Right lobe of liver (tissue), 4 donors: ENCODE data around the gene SURF4.

ENCODE experiments used
- POLR2A ChIP-seq: fragments of 450-650 bp; IDR thresholded peaks from one replicate; pipeline ENCODE4 v1.6.1; 2017; ENCODE audit warnings: antibody characterized with exemption, mild to moderate bottlenecking
- TF ChIP-seq, protein P1 (sequence below), 4 donors: fragments of 200-600 bp in 3 of 4; fragments of 450-650 bp in 1 of 4; IDR thresholded peaks; one replicate each; pipeline versions ENCODE4 v1.5.1 to v1.8.0; 2016 to 2022; ENCODE audit warnings: antibody characterized with exemption in 4 of 4, mild to moderate bottlenecking in 2 of 4
- donor health status: DM: no; HTN: no; CAD: no.
- donor health status: DM: no; HTN: no; CAD: no.
- donor health status: DM: no; HTN: yes; CAD: no.

GRCh38 chr9:133360400-133361393, 15.2 kb downstream of the SURF4 start:
- TF ChIP-seq, protein P1, sequence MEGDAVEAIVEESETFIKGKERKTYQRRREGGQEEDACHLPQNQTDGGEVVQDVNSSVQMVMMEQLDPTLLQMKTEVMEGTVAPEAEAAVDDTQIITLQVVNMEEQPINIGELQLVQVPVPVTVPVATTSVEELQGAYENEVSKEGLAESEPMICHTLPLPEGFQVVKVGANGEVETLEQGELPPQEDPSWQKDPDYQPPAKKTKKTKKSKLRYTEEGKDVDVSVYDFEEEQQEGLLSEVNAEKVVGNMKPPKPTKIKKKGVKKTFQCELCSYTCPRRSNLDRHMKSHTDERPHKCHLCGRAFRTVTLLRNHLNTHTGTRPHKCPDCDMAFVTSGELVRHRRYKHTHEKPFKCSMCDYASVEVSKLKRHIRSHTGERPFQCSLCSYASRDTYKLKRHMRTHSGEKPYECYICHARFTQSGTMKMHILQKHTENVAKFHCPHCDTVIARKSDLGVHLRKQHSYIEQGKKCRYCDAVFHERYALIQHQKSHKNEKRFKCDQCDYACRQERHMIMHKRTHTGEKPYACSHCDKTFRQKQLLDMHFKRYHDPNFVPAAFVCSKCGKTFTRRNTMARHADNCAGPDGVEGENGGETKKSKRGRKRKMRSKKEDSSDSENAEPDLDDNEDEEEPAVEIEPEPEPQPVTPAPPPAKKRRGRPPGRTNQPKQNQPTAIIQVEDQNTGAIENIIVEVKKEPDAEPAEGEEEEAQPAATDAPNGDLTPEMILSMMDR (IDR thresholded peaks at IDR 0.05): no peak
- TF ChIP-seq POLR2A: no peak
